ENCODE data around the gene TNNT3. TPM values are rescaled to one million over a fixed set of nuclear protein-coding genes. Genes with fewer than 3 reads are reported as not detected.
"Not testable (repeated sequence)": the region's sequence is repeated elsewhere in the genome, so short reads cannot be mapped to it uniquely, and the experiment has no call there.

Gene TNNT3
- total RNA-seq, 1 donor from 2014 or later: 30.7 TPM

DNA sequence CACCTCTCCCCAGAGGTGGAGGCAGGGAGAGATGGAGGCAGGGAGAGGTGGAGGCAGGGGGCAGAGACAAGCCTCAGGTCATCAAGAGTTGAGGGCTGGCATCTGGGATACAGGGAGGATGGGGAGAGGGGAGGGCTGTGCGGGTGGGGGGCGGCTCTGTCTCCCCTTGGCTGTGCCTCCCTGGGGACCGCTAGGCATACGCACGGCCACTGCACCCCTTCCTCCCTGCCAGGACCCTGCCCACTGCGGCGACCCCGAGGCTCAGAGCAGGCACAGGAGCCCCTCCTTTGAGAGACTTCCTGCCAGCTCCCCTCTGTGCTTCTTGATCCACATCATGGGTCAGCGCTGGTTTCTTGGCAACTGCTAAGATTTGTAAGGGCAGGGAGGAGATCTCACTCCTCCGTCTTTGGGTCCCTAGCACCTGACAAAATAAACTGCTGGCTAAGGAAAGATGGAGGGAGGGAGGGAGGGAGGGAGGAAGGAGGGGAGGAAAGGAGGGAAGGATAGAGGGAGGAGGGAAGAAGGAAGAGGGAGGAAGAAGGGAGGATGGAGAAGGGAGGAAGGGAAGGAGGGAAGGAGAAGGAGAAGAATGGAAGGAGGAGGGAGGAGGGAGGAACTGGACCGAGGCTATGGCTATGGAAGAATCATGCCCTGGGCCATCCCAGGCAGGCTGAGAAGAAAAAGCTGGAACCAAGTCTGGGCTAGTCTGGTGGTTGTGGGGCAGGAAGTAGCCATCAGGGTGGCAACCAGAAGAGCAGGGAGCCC lies 46.3 kb upstream of the TNNT3 start:
- intact Hi-C loops (cut with micrococcal nuclease): no loop called here
- Histone ChIP-seq H3K4me1 (peaks cover 61% of the 10 kb centered on the region), H3K27me3 (ENCODE audit: low read depth) (peaks cover 31% of the 10 kb centered on the region), H3K27ac (replicated peaks) (peak overlapping the region; percentile 73), H3K36me3 (no peaks in the 10 kb centered on the region), H3K4me3 (peak overlapping the region; percentile 50), H3K9me3 (replicated peaks) (no peaks in the 10 kb centered on the region)
- TF ChIP-seq, protein P1, sequence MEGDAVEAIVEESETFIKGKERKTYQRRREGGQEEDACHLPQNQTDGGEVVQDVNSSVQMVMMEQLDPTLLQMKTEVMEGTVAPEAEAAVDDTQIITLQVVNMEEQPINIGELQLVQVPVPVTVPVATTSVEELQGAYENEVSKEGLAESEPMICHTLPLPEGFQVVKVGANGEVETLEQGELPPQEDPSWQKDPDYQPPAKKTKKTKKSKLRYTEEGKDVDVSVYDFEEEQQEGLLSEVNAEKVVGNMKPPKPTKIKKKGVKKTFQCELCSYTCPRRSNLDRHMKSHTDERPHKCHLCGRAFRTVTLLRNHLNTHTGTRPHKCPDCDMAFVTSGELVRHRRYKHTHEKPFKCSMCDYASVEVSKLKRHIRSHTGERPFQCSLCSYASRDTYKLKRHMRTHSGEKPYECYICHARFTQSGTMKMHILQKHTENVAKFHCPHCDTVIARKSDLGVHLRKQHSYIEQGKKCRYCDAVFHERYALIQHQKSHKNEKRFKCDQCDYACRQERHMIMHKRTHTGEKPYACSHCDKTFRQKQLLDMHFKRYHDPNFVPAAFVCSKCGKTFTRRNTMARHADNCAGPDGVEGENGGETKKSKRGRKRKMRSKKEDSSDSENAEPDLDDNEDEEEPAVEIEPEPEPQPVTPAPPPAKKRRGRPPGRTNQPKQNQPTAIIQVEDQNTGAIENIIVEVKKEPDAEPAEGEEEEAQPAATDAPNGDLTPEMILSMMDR (IDR thresholded peaks at IDR 0.05; ENCODE audit: borderline replicate concordance): no peak
- peak; percentile 28 for DNase-seq

DNA sequence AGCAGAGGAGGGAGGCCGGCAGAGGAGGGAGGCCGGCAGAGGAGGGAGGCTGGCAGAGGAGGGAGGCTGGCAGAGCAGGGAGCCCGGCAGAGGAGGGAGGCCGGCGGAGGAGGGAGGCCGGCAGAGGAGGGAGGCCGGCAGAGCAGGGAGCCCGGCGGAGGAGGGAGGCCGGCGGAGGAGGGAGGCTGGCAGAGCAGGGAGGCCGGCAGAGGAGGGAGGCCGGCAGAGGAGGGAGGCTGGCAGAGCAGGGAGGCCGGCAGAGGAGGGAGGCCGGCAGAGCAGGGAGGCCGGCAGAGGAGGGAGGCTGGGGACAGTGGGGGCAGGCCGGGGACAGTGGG lies 45.7 kb upstream of the TNNT3 start:
- Histone ChIP-seq H3K27me3 (ENCODE audit: low read depth) (peaks cover 25% of the 10 kb centered on the region), H3K4me1 (peaks cover 61% of the 10 kb centered on the region), H3K27ac (replicated peaks) (peak overlapping the region; percentile 73), H3K4me3 (peak overlapping the region; percentile 50)
- H3K9me3 ChIP-seq (replicated peaks); H3K36me3 ChIP-seq; DNase-seq; intact Hi-C loops (cut with micrococcal nuclease): not testable (repeated sequence)

DNA sequence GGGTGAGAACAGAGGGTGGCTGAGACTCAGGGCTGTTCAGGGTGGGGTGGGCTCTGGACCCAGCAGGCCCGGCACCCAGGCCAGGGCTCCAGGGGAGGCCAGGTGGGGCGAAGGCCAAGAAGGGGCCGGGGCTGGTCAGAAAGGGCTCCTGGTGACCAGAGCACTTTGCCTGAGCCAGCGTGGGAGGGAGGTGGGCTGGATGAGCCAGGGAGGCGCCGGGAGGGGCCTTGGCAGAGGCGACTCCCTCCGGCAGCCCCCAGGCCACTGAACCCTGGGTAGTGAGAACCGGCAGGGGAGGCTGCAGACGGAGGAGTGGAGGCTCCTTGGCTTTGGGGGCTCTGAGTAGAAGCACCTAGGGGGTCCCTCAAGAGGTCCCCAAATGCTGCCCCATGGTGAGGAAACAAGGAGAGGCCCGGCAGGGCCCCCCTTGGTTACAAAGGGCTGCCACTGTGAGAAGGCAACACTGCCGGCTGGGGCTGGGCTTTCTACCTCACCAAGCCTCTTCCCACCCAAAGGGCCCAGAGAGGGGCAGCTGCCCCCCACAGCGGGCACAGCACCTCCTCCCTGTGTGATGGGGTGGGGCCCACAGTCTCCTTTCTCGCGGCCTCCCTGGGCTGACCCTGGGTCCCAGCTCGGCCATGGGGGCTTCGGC lies 44.9 kb upstream of the TNNT3 start:
- H3K36me3 ChIP-seq; intact Hi-C loops (cut with micrococcal nuclease); H3K9me3 ChIP-seq (replicated peaks): not testable (repeated sequence)
- Histone ChIP-seq H3K27me3 (ENCODE audit: low read depth) (peaks cover 18% of the 10 kb centered on the region), H3K4me3 (peak overlapping the region; percentile 50), H3K27ac (replicated peaks) (peak overlapping the region; percentile 97), H3K4me1 (peaks cover 64% of the 10 kb centered on the region)
- peak; percentile 34 for DNase-seq

DNA sequence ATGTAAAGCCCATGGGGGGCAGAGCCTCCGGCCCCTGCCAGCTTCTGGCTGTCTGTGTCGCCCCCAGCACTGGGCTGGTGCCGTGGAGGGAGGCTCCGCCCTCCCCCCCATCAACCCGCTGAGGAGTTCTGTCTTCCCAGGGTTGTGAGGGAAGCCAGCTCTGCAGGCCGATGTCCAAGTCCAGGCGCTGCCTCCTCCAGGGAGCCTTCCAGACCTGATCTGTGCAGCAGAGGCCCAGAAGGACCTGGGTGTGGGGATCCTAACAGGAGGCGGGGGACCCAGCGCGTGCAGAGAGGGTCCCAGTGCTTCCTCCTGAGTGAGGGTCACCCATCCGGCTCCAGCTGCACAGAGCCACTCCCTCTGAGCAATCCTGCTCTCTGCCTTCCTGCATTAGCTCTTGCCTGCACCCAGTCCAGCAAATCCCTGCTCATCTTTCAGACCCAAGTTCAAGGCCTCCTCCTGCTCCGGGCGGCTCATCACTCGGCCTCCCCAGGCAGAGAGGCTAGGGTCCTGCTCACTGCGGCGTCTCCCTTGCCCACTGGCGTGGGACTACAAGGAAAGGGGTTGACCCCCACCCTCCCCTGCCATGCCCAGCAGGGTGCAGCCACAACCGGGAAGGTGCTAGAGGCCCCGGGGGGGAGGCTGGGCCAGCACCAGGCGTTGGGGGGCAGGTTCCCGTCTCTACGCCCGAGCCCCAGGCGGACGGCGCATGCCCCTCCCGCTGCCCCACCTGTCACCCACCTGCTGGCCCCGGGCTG lies 44.2 kb upstream of the TNNT3 start:
- TF ChIP-seq, protein P1 (IDR thresholded peaks at IDR 0.05; ENCODE audit: borderline replicate concordance): no peak
- intact Hi-C loops (cut with micrococcal nuclease): no loop called here
- no peaks in the 10 kb centered on the region for H3K9me3 ChIP-seq (replicated peaks)
- peak; percentile 49 for DNase-seq
- peak overlapping the region; percentile 97 for H3K27ac ChIP-seq (replicated peaks)
- peak overlapping the region; percentile 50 for H3K4me3 ChIP-seq
- peaks cover 11% of the 10 kb centered on the region for H3K27me3 ChIP-seq (ENCODE audit: low read depth)
- peaks cover 64% of the 10 kb centered on the region for H3K4me1 ChIP-seq
- H3K36me3 ChIP-seq: no peaks in the 10 kb centered on the region

DNA sequence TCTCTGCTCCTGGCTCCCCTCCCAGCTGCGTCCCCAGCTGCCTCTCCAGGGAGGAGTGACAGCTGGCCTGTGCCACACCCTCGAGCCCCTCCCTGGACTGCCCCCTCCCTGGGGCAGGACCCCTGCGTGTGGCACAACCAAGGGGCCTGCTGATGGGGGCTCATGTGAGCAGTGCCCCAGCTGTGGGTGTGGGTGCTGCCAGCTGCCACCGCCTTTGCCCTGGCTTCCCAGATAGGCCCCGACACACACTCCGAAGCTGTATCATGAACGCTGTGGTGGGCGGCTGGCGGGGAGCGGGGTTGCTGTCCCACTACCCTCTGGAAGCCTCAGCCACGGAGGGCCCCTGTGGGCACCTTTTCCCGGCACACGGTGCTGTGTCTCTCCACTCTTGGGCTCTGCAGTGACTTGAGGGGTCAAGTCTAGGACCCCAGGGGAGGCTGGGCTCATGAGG lies 43.6 kb upstream of the TNNT3 start:
- DNase-seq; H3K36me3 ChIP-seq; H3K27me3 ChIP-seq (ENCODE audit: low read depth); intact Hi-C loops (cut with micrococcal nuclease); H3K9me3 ChIP-seq (replicated peaks): not testable (repeated sequence)
- Histone ChIP-seq H3K4me3 (peak overlapping the region; percentile 50), H3K27ac (replicated peaks) (peak overlapping the region; percentile 97), H3K4me1 (peaks cover 64% of the 10 kb centered on the region)

DNA sequence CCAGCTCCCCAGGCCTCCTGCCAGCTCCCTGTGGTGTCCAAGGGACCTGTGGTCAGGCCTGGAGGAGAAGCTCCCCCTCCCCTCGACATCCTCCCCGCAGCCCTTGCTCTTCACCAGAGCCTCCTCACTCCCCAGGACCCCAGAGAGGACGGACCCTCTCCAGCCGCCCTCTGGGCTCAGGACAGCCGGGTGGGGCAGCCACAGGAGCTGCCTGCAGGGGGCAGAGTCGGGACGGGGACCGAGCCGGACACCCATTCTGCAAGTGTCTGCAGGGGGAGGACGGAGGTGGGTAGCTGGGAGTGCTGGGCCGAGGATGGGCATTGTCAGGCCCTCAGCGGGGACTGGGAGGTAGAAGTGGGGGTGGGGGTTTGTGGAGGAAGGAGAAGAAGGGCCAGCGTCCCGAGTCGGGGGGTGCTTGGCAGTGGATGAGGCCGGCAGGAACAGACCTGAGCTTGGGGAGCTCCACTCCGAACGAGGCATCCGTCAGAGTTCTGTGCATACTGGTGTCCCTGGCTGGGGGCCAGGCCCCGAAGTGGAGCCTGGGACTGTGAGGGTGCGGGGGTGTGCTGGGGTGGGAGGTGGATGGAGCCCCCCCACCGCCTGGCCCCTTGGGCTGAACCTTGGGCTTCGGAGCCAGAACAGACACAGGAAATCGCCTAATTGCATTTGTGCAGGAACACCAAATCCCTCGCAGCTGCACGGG lies 43.0 kb upstream of the TNNT3 start:
- no peaks in the 10 kb centered on the region for H3K36me3 ChIP-seq
- TF ChIP-seq, protein P1 (IDR thresholded peaks at IDR 0.05; ENCODE audit: borderline replicate concordance): peak; percentile 68
- H3K27me3 ChIP-seq (ENCODE audit: low read depth): no peaks in the 10 kb centered on the region
- H3K9me3 ChIP-seq (replicated peaks): no peaks in the 10 kb centered on the region
- DNase-seq: peak; percentile 85
- intact Hi-C loops (cut with micrococcal nuclease): no loop called here
- peak overlapping the region; percentile 97 for H3K27ac ChIP-seq (replicated peaks)
- H3K4me3 ChIP-seq: peak overlapping the region; percentile 50
- peaks cover 69% of the 10 kb centered on the region for H3K4me1 ChIP-seq
